Measurements from ENCODE around the gene TFF1. TPM values are rescaled to one million over a fixed set of nuclear protein-coding genes. Genes with fewer than 3 reads are reported as not detected.

Gene TFF1
- polyA plus RNA-seq, 3 donors from 2014 or later = not detected

DNA sequence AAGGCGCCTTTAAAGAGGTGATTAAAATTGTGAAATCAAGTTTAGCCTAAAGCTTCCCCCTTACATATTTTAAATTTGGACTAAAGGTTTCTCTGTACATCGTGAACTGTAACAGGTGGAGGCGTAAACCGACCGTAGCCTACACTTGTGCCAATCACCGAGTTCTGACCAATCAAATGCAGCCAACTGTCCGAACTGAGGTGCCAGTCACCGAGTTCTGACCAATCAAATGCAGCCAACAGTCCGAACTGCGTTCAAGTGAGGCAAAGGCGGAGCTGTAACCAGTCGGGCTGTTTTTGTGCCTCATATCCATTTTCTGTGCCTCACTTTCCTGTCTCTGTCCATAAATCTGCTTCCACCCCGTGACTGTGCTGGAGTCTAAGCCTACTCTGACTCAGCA lies 7.4 kb downstream of the TFF1 start:
- no peak overlapping the region for H3K4me3 Mint-ChIP-seq
- no peak overlapping the region for H3K27ac Mint-ChIP-seq
- peaks cover 2 to 16% (median 12%) of the 10 kb centered on the region in 6 donors for H3K9me3 Mint-ChIP-seq
- DNase-seq = no peak
- peaks cover 0 to 24% (median 9%) of the 10 kb centered on the region in 3 donors for H3K27me3 Mint-ChIP-seq (ENCODE audit: low read depth in 3 of 3)
- H3K36me3 Mint-ChIP-seq = peaks cover 4 to 12% (median 9%) of the 10 kb centered on the region in 3 donors
- H3K4me1 Mint-ChIP-seq = peaks cover 2 to 11% of the 10 kb centered on the region in 2 donors

DNA sequence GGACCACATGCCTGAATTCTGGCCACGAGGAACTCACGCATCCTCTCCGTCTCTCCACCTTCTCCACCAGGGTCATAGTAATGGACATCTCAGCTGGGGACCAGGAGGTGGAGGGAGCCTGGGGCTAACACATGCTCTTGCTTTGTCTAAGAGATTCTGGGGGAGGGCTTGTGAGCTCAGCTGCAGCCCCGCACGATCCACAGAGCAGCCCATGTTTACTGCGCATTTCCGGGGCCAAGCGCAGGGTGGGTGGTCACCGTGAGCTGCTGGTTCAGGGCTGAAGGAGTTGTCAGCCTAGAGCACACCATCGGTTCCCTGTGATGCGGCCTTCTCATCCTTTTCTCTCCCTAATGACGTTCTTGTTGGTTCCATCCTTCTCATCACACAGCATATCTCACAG lies 8.1 kb downstream of the TFF1 start:
- no peak for DNase-seq
- peaks cover 3 to 16% (median 13%) of the 10 kb centered on the region in 6 donors for H3K9me3 Mint-ChIP-seq
- H3K27ac Mint-ChIP-seq = no peak overlapping the region
- H3K36me3 Mint-ChIP-seq = peaks cover 4 to 14% (median 12%) of the 10 kb centered on the region in 3 donors
- peaks cover 0 to 21% (median 5%) of the 10 kb centered on the region in 3 donors for H3K27me3 Mint-ChIP-seq (ENCODE audit: low read depth in 3 of 3)
- no peak overlapping the region for H3K4me3 Mint-ChIP-seq
- peaks cover 2 to 11% of the 10 kb centered on the region in 2 donors for H3K4me1 Mint-ChIP-seq

GRCh38 chr21:42357307-42357706 lies 9.0 kb downstream of the TFF1 start:
- H3K4me1 Mint-ChIP-seq = peaks cover 2 to 11% of the 10 kb centered on the region in 2 donors
- H3K27ac Mint-ChIP-seq = no peak overlapping the region
- peaks cover 0 to 16% (median 5%) of the 10 kb centered on the region in 3 donors for H3K27me3 Mint-ChIP-seq (ENCODE audit: low read depth in 3 of 3)
- H3K4me3 Mint-ChIP-seq = no peak overlapping the region
- peaks cover 4 to 18% (median 12%) of the 10 kb centered on the region in 3 donors for H3K36me3 Mint-ChIP-seq
- peaks cover 4 to 16% (median 13%) of the 10 kb centered on the region in 6 donors for H3K9me3 Mint-ChIP-seq
- no peak for DNase-seq

- Mint-ChIP-seq H3K4me1 (peaks cover 2 to 11% of the 10 kb centered on the region in 2 donors), H3K9me3 (peaks cover 4 to 16% (median 13%) of the 10 kb centered on the region in 6 donors), H3K36me3 (peaks cover 4 to 18% (median 12%) of the 10 kb centered on the region in 3 donors), H3K27me3 (ENCODE audit: low read depth in 3 of 3) (peaks cover 2 to 14% (median 5%) of the 10 kb centered on the region in 3 donors), H3K4me3 (no peak overlapping the region), H3K27ac (no peak overlapping the region)
- DNase-seq = no peak
These were observed 9.7 kb downstream of the TFF1 start for GRCh38 chr21:42356650-42357049.

GRCh38 chr21:42356046-42356445 lies 10.3 kb downstream of the TFF1 start:
- DNase-seq = no peak
- no peak overlapping the region for H3K27ac Mint-ChIP-seq
- H3K27me3 Mint-ChIP-seq (ENCODE audit: low read depth in 3 of 3) = peaks cover 4 to 14% (median 5%) of the 10 kb centered on the region in 3 donors
- H3K9me3 Mint-ChIP-seq = peaks cover 2 to 16% (median 13%) of the 10 kb centered on the region in 6 donors
- H3K4me3 Mint-ChIP-seq = no peak overlapping the region
- H3K4me1 Mint-ChIP-seq = peaks cover 2 to 11% of the 10 kb centered on the region in 2 donors
- H3K36me3 Mint-ChIP-seq = peaks cover 4 to 18% (median 12%) of the 10 kb centered on the region in 3 donors

GRCh38 chr21:42353623-42354022 lies 12.7 kb downstream of the TFF1 start:
- Mint-ChIP-seq H3K36me3 (peaks cover 4 to 18% (median 12%) of the 10 kb centered on the region in 3 donors), H3K27ac (no peak overlapping the region), H3K27me3 (ENCODE audit: low read depth in 3 of 3) (peaks cover 5 to 9% (median 8%) of the 10 kb centered on the region in 3 donors), H3K4me3 (no peak overlapping the region), H3K4me1 (no peaks in the 10 kb centered on the region), H3K9me3 (peaks cover 2 to 16% (median 13%) of the 10 kb centered on the region in 6 donors)
- DNase-seq = no peak

DNA sequence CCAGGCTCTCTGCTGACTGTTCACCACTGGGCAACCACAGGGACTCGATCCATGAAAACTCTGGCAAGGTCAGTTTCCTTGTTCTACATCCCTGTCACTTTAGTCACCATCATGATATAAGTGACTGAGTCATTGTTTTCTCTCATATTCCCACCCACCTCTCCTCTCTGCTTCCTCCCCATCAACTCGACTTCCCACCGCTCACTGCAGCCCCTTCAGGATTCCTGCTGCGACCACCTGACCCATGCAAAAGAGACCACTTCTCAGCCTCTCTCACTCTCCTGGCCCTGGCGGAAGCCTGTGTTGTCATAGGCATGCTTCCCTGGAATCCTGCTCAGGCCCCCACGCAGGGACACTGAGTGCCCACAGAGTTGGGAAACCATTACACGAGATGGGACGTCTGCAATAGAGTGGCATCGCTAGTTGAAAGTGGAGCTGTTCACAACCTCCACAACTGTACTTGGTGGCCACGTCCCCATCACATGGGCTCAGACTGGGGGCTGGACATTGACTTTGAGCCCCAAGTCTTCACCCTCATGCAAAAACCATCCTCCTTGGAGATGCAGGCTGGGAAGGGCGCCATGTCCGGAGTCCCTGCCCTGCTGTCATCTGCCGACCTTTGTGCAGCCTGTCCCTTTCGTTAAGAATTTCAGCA lies 13.8 kb downstream of the TFF1 start:
- Mint-ChIP-seq H3K36me3 (peaks cover 4 to 18% (median 12%) of the 10 kb centered on the region in 3 donors), H3K4me1 (no peaks in the 10 kb centered on the region), H3K4me3 (no peak overlapping the region), H3K9me3 (peaks cover 2 to 16% (median 13%) of the 10 kb centered on the region in 6 donors), H3K27me3 (ENCODE audit: low read depth in 3 of 3) (peaks cover 5 to 10% (median 6%) of the 10 kb centered on the region in 3 donors), H3K27ac (no peak overlapping the region)
- no peak for DNase-seq

DNA sequence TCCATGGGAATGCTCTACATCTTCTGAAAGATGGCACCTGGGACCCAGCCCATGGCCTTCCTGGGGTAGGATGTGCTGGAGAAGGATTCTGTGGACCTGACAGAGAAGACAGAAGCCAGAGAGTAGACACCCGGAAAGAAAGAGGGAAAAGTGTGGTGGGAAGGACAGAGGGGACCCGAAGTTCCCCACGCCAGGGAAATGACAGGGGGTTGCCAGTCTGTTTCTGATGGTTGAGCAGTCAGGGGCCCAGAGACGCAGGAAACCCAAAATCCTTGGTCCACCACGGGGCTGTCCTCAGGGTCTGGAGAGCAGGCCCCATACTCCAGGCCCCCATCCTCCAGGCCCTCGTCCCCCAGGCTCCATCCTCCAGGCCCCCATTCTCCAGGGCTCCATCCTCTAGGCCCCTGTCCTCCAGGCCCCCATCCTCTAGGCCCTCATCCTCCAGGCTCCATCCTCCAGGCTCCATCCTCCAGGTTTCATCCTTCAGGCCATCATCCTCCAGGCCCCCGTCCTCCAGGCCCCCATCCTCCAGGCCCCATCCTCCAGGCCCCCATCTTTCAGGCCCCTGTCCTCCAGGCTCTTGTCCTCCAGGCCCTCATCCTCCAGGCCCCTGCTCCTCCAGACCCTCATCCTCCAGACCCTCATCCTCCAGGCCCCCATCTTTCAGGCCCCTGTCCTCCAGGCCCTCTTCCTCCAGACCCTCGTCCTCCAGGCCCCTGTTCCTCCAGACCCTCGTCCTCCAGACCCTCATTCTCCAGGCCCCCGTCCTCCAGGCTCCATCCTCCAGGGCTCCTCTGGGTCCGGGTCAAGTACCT lies 14.5 kb downstream of the TFF1 start:
- Mint-ChIP-seq H3K27ac (no peak overlapping the region), H3K4me3 (no peak overlapping the region), H3K4me1 (no peaks in the 10 kb centered on the region), H3K9me3 (peaks cover 2 to 16% (median 12%) of the 10 kb centered on the region in 6 donors), H3K36me3 (peaks cover 4 to 18% (median 12%) of the 10 kb centered on the region in 3 donors), H3K27me3 (ENCODE audit: low read depth in 3 of 3) (peaks cover 5 to 13% (median 6%) of the 10 kb centered on the region in 3 donors)
- no peak for DNase-seq

DNA sequence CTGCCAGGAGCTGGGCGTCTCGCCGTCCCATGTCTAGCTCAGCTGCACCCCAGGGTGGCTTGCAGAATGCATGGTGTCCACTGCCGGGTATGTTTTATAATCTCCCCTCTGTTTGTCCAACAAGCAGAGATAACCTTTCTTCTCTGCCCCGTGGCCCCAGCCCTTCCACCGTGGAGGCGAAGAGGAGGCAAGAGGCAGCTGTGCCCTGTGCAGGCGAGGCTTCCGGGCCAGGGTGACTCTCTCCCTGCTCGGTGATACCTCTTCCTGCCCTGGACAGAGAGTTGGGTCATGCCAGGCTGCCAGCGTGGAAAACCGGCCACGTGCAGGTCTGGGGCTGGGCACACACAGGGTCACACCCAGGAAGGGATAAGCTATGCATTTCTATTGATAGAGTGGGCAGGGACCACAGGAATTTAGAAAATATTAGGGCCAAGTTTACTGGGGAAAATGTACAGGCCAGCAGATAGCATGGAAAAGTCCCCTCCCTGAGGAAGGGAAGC lies 15.4 kb downstream of the TFF1 start, which contains the start of gene TFF2:
Gene TFF2, minus strand, starts transcription at position 68 of the 500 bp plus-strand sequence. Its CDS starts 37 bp downstream, at position 31.
- DNase-seq = no peak
- Mint-ChIP-seq H3K36me3 (peaks cover 4 to 18% (median 12%) of the 10 kb centered on the region in 3 donors), H3K4me1 (no peaks in the 10 kb centered on the region), H3K27ac (no peak within 1 kb of the TSS), H3K9me3 (peaks cover 2 to 16% (median 12%) of the 10 kb centered on the region in 6 donors), H3K4me3 (no peak within 1 kb of the TSS), H3K27me3 (ENCODE audit: low read depth in 3 of 3) (peaks cover 5 to 13% (median 6%) of the 10 kb centered on the region in 3 donors)

DNA sequence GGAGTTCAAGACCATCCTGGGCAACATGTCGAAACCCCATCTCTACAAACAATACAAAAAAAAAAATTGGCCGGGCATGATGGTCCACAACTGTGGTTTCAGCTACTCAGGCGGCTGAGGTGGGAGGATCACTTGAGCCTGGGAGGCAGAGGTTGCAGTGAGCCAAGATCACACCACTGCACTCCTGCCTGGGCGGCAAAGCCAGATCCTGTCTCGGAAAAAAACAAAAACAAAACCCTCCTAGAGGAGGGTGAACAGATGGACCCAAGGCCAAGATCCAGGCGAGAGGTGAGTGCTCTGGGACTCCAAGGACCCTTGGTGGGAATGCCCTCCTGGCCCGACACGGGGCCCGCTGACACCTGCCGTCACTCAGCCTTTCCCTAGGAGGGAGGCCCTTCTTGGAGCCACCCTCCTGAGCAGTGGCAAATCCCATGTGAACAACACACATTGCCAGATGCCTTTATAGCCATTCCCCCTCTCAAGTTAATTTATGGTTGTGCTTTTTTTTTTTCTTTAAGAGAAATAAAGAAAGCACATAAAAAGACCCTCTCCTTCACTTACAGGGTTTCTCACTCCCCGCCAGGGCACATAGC lies 15.9 kb downstream of the TFF1 start:
- Mint-ChIP-seq H3K4me3 (no peak overlapping the region), H3K36me3 (peaks cover 4 to 18% (median 8%) of the 10 kb centered on the region in 3 donors), H3K4me1 (no peaks in the 10 kb centered on the region), H3K9me3 (peaks cover 2 to 13% (median 9%) of the 10 kb centered on the region in 6 donors), H3K27me3 (ENCODE audit: low read depth in 3 of 3) (peaks cover 3 to 13% (median 5%) of the 10 kb centered on the region in 3 donors), H3K27ac (no peak overlapping the region)
- no peak for DNase-seq

GRCh38 chr21:42349420-42350317 lies 16.7 kb downstream of the TFF1 start:
- DNase-seq = no peak
- Mint-ChIP-seq H3K4me3 (no peak overlapping the region), H3K4me1 (no peaks in the 10 kb centered on the region)

DNA sequence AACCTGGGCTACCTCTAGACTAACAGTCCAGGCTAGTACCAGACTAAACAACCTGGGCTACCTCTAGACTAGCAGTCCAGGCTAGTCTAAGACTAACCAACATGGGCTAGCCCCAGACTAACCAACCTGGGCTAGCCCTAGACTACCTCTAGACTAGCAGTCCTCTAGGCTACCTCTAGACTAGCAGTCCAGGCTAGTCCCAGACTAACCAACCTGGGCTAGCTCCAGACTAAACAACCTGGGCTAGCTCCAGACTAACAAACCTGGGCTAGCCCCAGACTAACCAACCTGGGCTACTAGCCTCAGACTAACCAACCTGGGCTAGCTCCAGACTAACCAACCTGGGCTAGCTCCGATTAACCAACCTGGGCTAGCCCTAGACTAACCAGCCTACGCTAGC lies 17.6 kb downstream of the TFF1 start:
- no peak overlapping the region for H3K4me3 Mint-ChIP-seq

More at GRCh38 chr21:42349420-42350317, 16.7 kb downstream of the TFF1 start:
- H3K27me3 Mint-ChIP-seq (ENCODE audit: low read depth in 3 of 3) = peaks cover 4 to 13% (median 7%) of the 10 kb centered on the region in 3 donors
- H3K9me3 Mint-ChIP-seq = peaks cover 2 to 6% (median 4%) of the 10 kb centered on the region in 6 donors
- peaks cover 4 to 13% (median 4%) of the 10 kb centered on the region in 3 donors for H3K36me3 Mint-ChIP-seq
- no peak overlapping the region for H3K27ac Mint-ChIP-seq

More for the DNA sequence above, 17.6 kb downstream of the TFF1 start:
- no peak for DNase-seq
- Mint-ChIP-seq H3K9me3 (peaks cover 0 to 2% (median 0%) of the 10 kb centered on the region in 6 donors), H3K27ac (no peak overlapping the region), H3K36me3 (peaks cover 0 to 9% (median 0%) of the 10 kb centered on the region in 3 donors), H3K4me1 (no peaks in the 10 kb centered on the region), H3K27me3 (ENCODE audit: low read depth in 3 of 3) (peaks cover 0 to 13% (median 4%) of the 10 kb centered on the region in 3 donors)
